ENCODE data around the gene CCT5. TPM values are rescaled to one million over a fixed set of nuclear protein-coding genes. Genes with fewer than 3 reads are reported as not detected.

Gene CCT5
- total and polyA plus RNA-seq, 10 of the 15 experiments (the other 5 are each of a cell fraction or from before 2014, with no cell fraction given) = 376 to 637 (median 543) TPM

GRCh38 chr5:10286162-10286861 lies 36.2 kb downstream of the CCT5 start:
- TF ChIP-seq E2F8 (IDR thresholded peaks at IDR 0.05; ENCODE audit: low read depth, partially characterized antibody) = no peak
- no peak for TF ChIP-seq ETV6 (conservative IDR thresholded peaks at IDR 0.05 in 1 of 2, IDR thresholded peaks at IDR 0.05 in 1 of 2; ENCODE audit: borderline replicate concordance in 1 of 2, low read depth in 1 of 2)
- no peak for TF ChIP-seq E4F1 (IDR thresholded peaks at IDR 0.05; ENCODE audit: borderline replicate concordance, partially characterized antibody)
- TF ChIP-seq NRF1 (conservative IDR thresholded peaks at IDR 0.05; ENCODE audit: low read depth, low read length) = no peak
- no peak for TF ChIP-seq TARDBP (IDR thresholded peaks at IDR 0.05; ENCODE audit: borderline replicate concordance)
- TF ChIP-seq KDM1A (IDR thresholded peaks at IDR 0.05; ENCODE audit: borderline replicate concordance) = no peak
- TF ChIP-seq CHD4 (IDR thresholded peaks at IDR 0.05) = no peak
- no peak for TF ChIP-seq SMC3 (IDR thresholded peaks at IDR 0.05; ENCODE audit: borderline replicate concordance, low read length)
- no peak for TF ChIP-seq HDGF (IDR thresholded peaks at IDR 0.05)
- TF ChIP-seq NFXL1 (IDR thresholded peaks at IDR 0.05; ENCODE audit: borderline replicate concordance) = no peak
- TF ChIP-seq ZSCAN29 (IDR thresholded peaks at IDR 0.05) = no peak
- no peak for TF ChIP-seq CBX5 (IDR thresholded peaks at IDR 0.05; ENCODE audit: low read depth)
- TF ChIP-seq CEBPB (IDR thresholded peaks at IDR 0.05; ENCODE audit: borderline replicate concordance in 1 of 2, low read depth in 2 of 2, low read length in 2 of 2) = no peak
- no peak for TF ChIP-seq IKZF1 (conservative IDR thresholded peaks at IDR 0.05)
- TF ChIP-seq MEF2A (IDR thresholded peaks at IDR 0.05; ENCODE audit: insufficient read depth, low read depth, low read length) = no peak
- TF ChIP-seq NR2C2 (IDR thresholded peaks at IDR 0.05; ENCODE audit: borderline replicate concordance, control insufficient read depth, insufficient read length, low read depth) = no peak
- TF ChIP-seq ZBED1 (IDR thresholded peaks at IDR 0.05; ENCODE audit: borderline replicate concordance) = no peak
- intact Hi-C loops (cut with micrococcal nuclease; ENCODE audit: unreplicated experiment) = no loop called here

More at GRCh38 chr5:10286162-10286861, 36.2 kb downstream of the CCT5 start:
- FAIRE-seq = no peak
- no peaks in the 10 kb centered on the region; a peak in 1 of 4 replicates for H3K36me3 ChIP-seq (ENCODE audit: control insufficient read depth in 2 of 2, insufficient read depth in 2 of 2, low read length in 1 of 2)
- no peaks in the 10 kb centered on the region for H3K27me3 ChIP-seq (replicated peaks in 1 of 2; ENCODE audit: control insufficient read depth in 2 of 2, insufficient read depth in 2 of 2, low read length in 1 of 2)
- WGBS (ENCODE audit: insufficient coverage, insufficient replicate concordance, low lambda C conversion rate, missing lambda C conversion rate) = 62% methylated on average over 3 of the region's 6 CpGs
- no peak overlapping the region for H2AFZ ChIP-seq (ENCODE audit: control insufficient read depth, low read depth, low read length)
- H3K9me3 ChIP-seq (replicated peaks; ENCODE audit: control insufficient read depth, insufficient read depth, low read length) = no peaks in the 10 kb centered on the region
- no peak overlapping the region for H3K27ac ChIP-seq (ENCODE audit: control insufficient read depth, insufficient read depth)
- no peak for DNase-seq (ENCODE audit: low read depth, low spot score)
- ChIA-PET SMC1A (ENCODE audit: uncharacterized antibody, unreplicated experiment) (interaction anchor here (1.0 to 1.7 kb wide), 2 partner anchors 73 to 138 kb away, joined by 3 to 5 read pairs; no protein-coding TSS in a partner anchor), POLR2A (no interaction called here), CTCF (interaction anchor here (1.1 to 4.8 kb wide), 3 partner anchors 67 to 77 kb away, joined by 4 to 34 read pairs (median 26); no protein-coding TSS in a partner anchor), RAD21 (ENCODE audit: unreplicated experiment) (no interaction called here)
- no peak overlapping the region for H3K4me3 ChIP-seq
- H3K9ac ChIP-seq (ENCODE audit: control insufficient read depth, insufficient read depth, low read length) = no peak overlapping the region
- in situ Hi-C loops (cut with MboI) = no loop called here
- H3K79me2 ChIP-seq (ENCODE audit: control insufficient read depth, insufficient read depth, low read length) = no peaks in the 10 kb centered on the region
- no peak overlapping the region for H3K4me2 ChIP-seq (ENCODE audit: control insufficient read depth, insufficient read depth)
- no peak for ATAC-seq
- H4K20me1 ChIP-seq (ENCODE audit: control insufficient read depth, insufficient read depth) = no peaks in the 10 kb centered on the region
- peaks cover 17% of the 10 kb centered on the region for H3K4me1 ChIP-seq (ENCODE audit: control insufficient read depth, insufficient read depth, low read length)
- BruUV-seq (replicated peaks) = no TSS peak

Measured in GM12878 (cell line).